Subcutaneous abdominal adipose tissue (tissue), 5 donors: ENCODE measurements around the gene KRT79.
"Not testable (repeated sequence)": the region's sequence is repeated elsewhere in the genome, so short reads cannot be mapped to it uniquely, and the experiment has no call there.

ENCODE experiments used
- H3K27ac ChIP-seq: one replicate; pipeline ENCODE4 v1.7.0; 2013; ENCODE audit warnings: low read depth, mild to moderate bottlenecking, inconsistent platforms, low read length, moderate library complexity
- H3K27me3 ChIP-seq, 5 donors: one replicate each; pipeline ENCODE4 v1.7.0; 2013; ENCODE audit warnings: low read length in 5 of 5, inconsistent platforms in 1 of 5; ENCODE audit not compliant: control insufficient read depth in 5 of 5, insufficient read depth in 4 of 5
- H3K36me3 ChIP-seq, 5 donors: one replicate each; pipeline ENCODE4 v1.7.0; 2013; ENCODE audit warnings: low read length in 5 of 5; ENCODE audit not compliant: control insufficient read depth in 5 of 5, insufficient read depth in 5 of 5
- H3K4me1 ChIP-seq, 5 donors: one replicate each; pipeline ENCODE4 v1.7.0; 2013; ENCODE audit warnings: low read length in 5 of 5, mild to moderate bottlenecking in 3 of 5, moderate library complexity in 1 of 5; ENCODE audit not compliant: control insufficient read depth in 5 of 5, insufficient read depth in 5 of 5
- H3K4me3 ChIP-seq, 5 donors: one replicate each; pipeline ENCODE4 v1.7.0; 2013; ENCODE audit warnings: low read length in 5 of 5, low read depth in 1 of 5
- H3K9ac ChIP-seq, 5 donors: one replicate each; pipeline ENCODE4 v1.7.0; 2013; ENCODE audit warnings: low read length in 5 of 5, mild to moderate bottlenecking in 4 of 5, moderate library complexity in 3 of 5
- H3K9me3 ChIP-seq, 5 donors: one replicate each; pipeline ENCODE4 v1.7.0; 2013; ENCODE audit warnings: low read length in 5 of 5; ENCODE audit not compliant: control insufficient read depth in 5 of 5
- donor health status: healthy.
- donor health status: healthy.
- donor health status: healthy.
- donor health status: healthy.
- donor health status: healthy.

Gene KRT79

GRCh38 chr12:52860102-52860823 lies 26.2 kb upstream of the KRT79 start:
- peaks cover 0 to under 1% (median 0%) of the 10 kb centered on the region in 5 donors for H3K27me3 ChIP-seq
- H3K27ac ChIP-seq, result no peak overlapping the region
- H3K9ac ChIP-seq, result no peak overlapping the region
- no peak overlapping the region for H3K4me3 ChIP-seq
- H3K36me3 ChIP-seq, result no peaks in the 10 kb centered on the region
- peaks cover 6 to 11% (median 8%) of the 10 kb centered on the region in 5 donors for H3K4me1 ChIP-seq
- no peaks in the 10 kb centered on the region for H3K9me3 ChIP-seq

- Histone ChIP-seq H3K27me3 (no peaks in the 10 kb centered on the region), H3K36me3 (no peaks in the 10 kb centered on the region), H3K9me3 (no peaks in the 10 kb centered on the region), H3K27ac (no peak overlapping the region), H3K9ac (no peak overlapping the region), H3K4me3 (no peak overlapping the region), H3K4me1 (peaks cover 5 to 8% (median 8%) of the 10 kb centered on the region in 5 donors)
Measured at GRCh38 chr12:52857500-52857899, 23.4 kb upstream of the KRT79 start.

- Histone ChIP-seq H3K4me3 (no peak overlapping the region), H3K4me1 (peaks cover 5 to 8% (median 8%) of the 10 kb centered on the region in 5 donors), H3K27me3 (no peaks in the 10 kb centered on the region), H3K9me3 (no peaks in the 10 kb centered on the region), H3K9ac (no peak overlapping the region), H3K27ac (no peak overlapping the region), H3K36me3 (no peaks in the 10 kb centered on the region)
Measured at GRCh38 chr12:52856787-52857186, 22.7 kb upstream of the KRT79 start.

GRCh38 chr12:52856077-52856476 lies 22.0 kb upstream of the KRT79 start:
- not testable (repeated sequence) for H3K9ac ChIP-seq, H3K27me3 ChIP-seq, H3K27ac ChIP-seq, H3K36me3 ChIP-seq, H3K4me1 ChIP-seq, H3K4me3 ChIP-seq, H3K9me3 ChIP-seq

GRCh38 chr12:52851787-52852186 lies 17.7 kb upstream of the KRT79 start:
- Histone ChIP-seq H3K27me3 (peaks cover 2 to 7% (median 4%) of the 10 kb centered on the region in 5 donors), H3K27ac (no peak overlapping the region), H3K9me3 (no peaks in the 10 kb centered on the region), H3K4me3 (no peak overlapping the region), H3K9ac (no peak overlapping the region), H3K4me1 (no peaks in the 10 kb centered on the region), H3K36me3 (no peaks in the 10 kb centered on the region)

- Histone ChIP-seq H3K9me3 (no peaks in the 10 kb centered on the region), H3K27me3 (peaks cover 3 to 7% (median 5%) of the 10 kb centered on the region in 5 donors), H3K36me3 (no peaks in the 10 kb centered on the region), H3K27ac (no peak overlapping the region), H3K4me3 (no peak overlapping the region), H3K4me1 (no peaks in the 10 kb centered on the region), H3K9ac (no peak overlapping the region)
Measured at GRCh38 chr12:52850681-52851080, 16.6 kb upstream of the KRT79 start.

- H3K4me3 ChIP-seq, result no peak overlapping the region
- no peaks in the 10 kb centered on the region for H3K36me3 ChIP-seq
- no peaks in the 10 kb centered on the region for H3K4me1 ChIP-seq
- no peak overlapping the region for H3K9ac ChIP-seq
- H3K9me3 ChIP-seq, result no peaks in the 10 kb centered on the region
- H3K27me3 ChIP-seq, result peaks cover 3 to 7% (median 5%) of the 10 kb centered on the region in 5 donors
- no peak overlapping the region for H3K27ac ChIP-seq
Measured at GRCh38 chr12:52849511-52849910, 15.4 kb upstream of the KRT79 start.

- no peak within 1 kb of the TSS for H3K27ac ChIP-seq
- no peaks in the 10 kb centered on the region for H3K9me3 ChIP-seq
- H3K4me1 ChIP-seq, result no peaks in the 10 kb centered on the region
- no peaks in the 10 kb centered on the region for H3K36me3 ChIP-seq
- H3K27me3 ChIP-seq, result peaks cover 3 to 7% (median 5%) of the 10 kb centered on the region in 5 donors
- H3K9ac ChIP-seq, result no peak within 1 kb of the TSS
- no peak within 1 kb of the TSS for H3K4me3 ChIP-seq
Measured at GRCh38 chr12:52848661-52849255, 14.6 kb upstream of the KRT79 start, which contains the start of gene KRT78. KRT78 (minus strand) TSS chr12:52848994; CDS start chr12:52848930, 64 bp downstream.

- no peaks in the 10 kb centered on the region for H3K4me1 ChIP-seq
- H3K9ac ChIP-seq, result no peak overlapping the region
- no peak overlapping the region for H3K27ac ChIP-seq
- H3K36me3 ChIP-seq, result no peaks in the 10 kb centered on the region
- H3K27me3 ChIP-seq, result peaks cover 3 to 7% (median 5%) of the 10 kb centered on the region in 5 donors
- H3K4me3 ChIP-seq, result no peak overlapping the region
- H3K9me3 ChIP-seq, result no peaks in the 10 kb centered on the region
Measured at GRCh38 chr12:52847335-52848102, 13.4 kb upstream of the KRT79 start.
